ENCODE measurements around the gene GLB1L2.

GLB1L2 gene

DNA sequence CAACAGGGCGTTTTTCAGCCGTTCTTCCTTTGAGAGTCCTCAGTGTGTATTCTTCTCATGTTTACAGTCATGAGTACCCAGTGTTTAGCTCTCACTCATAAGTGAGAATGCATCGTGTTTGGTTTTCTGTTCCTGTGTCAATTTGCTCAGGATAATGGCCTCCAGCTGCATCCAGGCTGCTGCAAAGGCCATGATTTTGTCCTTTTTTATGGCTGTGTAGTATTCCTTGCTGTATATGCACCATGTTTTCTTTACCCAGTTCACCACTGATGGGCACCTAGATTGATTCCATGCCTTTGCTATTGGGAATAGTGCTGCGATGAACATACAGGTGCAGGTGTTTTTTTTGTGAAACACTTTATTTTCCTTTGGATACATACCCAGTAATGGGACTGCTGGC, 56.8 kb downstream of the GLB1L2 start:
- TF ChIP-seq FOXP2 (optimal IDR thresholded peaks at IDR 0.05; ENCODE audit: borderline replicate concordance, extremely low read depth, extremely low read length, insufficient read depth) (no peak), POLR2AphosphoS5 (IDR thresholded peaks at IDR 0.05; ENCODE audit: low read depth, low read length) (no peak), TAF1 (IDR thresholded peaks at IDR 0.05; ENCODE audit: borderline replicate concordance, insufficient read depth, low read length) (no peak), SIN3A (IDR thresholded peaks at IDR 0.05; ENCODE audit: borderline replicate concordance, insufficient read depth, low read length) (no peak)
- TF ChIP-seq, protein P1, sequence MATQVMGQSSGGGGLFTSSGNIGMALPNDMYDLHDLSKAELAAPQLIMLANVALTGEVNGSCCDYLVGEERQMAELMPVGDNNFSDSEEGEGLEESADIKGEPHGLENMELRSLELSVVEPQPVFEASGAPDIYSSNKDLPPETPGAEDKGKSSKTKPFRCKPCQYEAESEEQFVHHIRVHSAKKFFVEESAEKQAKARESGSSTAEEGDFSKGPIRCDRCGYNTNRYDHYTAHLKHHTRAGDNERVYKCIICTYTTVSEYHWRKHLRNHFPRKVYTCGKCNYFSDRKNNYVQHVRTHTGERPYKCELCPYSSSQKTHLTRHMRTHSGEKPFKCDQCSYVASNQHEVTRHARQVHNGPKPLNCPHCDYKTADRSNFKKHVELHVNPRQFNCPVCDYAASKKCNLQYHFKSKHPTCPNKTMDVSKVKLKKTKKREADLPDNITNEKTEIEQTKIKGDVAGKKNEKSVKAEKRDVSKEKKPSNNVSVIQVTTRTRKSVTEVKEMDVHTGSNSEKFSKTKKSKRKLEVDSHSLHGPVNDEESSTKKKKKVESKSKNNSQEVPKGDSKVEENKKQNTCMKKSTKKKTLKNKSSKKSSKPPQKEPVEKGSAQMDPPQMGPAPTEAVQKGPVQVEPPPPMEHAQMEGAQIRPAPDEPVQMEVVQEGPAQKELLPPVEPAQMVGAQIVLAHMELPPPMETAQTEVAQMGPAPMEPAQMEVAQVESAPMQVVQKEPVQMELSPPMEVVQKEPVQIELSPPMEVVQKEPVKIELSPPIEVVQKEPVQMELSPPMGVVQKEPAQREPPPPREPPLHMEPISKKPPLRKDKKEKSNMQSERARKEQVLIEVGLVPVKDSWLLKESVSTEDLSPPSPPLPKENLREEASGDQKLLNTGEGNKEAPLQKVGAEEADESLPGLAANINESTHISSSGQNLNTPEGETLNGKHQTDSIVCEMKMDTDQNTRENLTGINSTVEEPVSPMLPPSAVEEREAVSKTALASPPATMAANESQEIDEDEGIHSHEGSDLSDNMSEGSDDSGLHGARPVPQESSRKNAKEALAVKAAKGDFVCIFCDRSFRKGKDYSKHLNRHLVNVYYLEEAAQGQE (IDR thresholded peaks at IDR 0.05; ENCODE audit: insufficient read depth in 1 of 2, low read depth in 2 of 2, low read length in 2 of 2) = no peak

DNA sequence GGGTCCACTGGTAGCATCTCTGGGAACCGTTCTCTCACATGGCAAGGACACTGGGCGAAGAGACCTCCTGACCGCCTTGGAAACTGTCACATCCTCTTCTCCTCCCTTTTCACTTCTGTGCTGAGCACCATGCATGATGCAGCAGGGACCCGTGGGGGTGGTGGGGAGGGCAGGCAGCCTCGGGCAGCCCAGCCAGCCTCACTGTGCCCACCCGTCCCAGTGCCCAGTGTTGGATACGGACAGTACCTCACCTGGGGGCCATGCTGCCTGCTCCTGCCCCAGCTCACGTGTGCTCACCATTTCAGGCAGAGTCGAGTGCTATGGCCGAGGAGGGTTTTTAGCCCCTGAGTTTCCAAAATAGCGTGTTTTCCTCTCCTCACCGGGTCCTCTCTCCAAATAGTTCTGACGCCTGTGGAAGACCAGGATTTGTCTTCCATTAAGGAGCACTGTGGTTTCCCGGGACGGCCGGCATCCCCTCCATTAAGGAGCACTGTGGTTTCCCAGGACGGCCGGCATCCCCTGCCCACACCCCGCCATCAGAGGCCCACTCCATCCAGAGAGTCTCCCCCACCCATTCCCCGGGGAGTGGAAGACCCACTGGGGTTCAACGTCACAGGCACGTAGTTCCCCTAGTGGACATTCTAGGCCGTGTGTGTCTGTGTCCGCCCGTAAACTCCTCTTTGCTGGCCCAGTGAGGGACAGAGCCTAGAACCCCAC, 57.8 kb downstream of the GLB1L2 start:
- TF ChIP-seq TAF1 (IDR thresholded peaks at IDR 0.05; ENCODE audit: borderline replicate concordance, insufficient read depth, low read length) (no peak), FOXP2 (optimal IDR thresholded peaks at IDR 0.05; ENCODE audit: borderline replicate concordance, extremely low read depth, extremely low read length, insufficient read depth) (no peak), SIN3A (IDR thresholded peaks at IDR 0.05; ENCODE audit: borderline replicate concordance, insufficient read depth, low read length) (no peak), POLR2AphosphoS5 (IDR thresholded peaks at IDR 0.05; ENCODE audit: low read depth, low read length) (no peak)
- TF ChIP-seq, protein P1 (IDR thresholded peaks at IDR 0.05; ENCODE audit: insufficient read depth in 1 of 2, low read depth in 2 of 2, low read length in 2 of 2) = no peak

DNA sequence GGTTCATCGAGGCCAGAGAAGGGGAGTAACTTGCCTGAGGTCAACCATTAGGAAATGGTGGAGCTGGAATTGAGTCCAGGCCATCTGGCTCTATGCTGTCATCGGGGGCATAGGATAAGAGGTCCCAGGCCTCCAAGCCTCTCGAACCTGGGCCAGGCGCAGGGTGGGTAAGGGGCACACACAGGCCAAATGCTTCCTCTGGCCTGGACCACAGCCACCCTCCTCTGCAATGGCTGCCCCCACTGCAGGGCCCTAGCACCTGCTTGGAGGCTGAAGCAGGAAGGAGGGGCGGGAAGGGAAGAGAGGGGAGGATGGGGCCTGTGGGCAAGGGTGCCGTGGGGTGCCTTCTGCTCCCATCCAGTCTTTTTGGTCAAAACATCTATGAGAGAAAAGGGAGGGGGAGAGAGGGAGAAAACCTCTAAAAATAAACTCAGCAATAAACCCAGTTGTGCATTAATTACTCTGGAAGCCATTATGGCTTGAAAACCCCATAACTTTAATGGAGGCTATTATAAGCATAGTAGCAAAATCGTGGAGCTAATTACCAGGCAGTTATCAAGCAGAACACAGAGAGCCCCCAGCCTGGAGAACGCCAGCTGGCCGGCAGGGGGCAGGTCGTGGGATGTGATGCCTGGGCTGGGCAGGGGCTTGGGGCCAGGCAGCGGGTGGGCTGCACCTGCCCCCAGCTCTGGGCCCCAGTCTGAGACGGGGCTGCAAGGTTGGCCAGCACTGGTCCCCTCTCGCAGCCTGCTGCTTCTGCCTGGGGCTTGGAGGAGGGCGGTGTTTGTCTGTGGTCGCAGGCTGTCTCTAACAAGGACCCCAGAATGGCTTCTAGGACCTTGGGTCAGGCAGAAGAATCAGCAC, 59.1 kb downstream of the GLB1L2 start:
- no peak for TF ChIP-seq FOXP2 (optimal IDR thresholded peaks at IDR 0.05; ENCODE audit: borderline replicate concordance, extremely low read depth, extremely low read length, insufficient read depth)
- no peak for TF ChIP-seq TAF1 (IDR thresholded peaks at IDR 0.05; ENCODE audit: borderline replicate concordance, insufficient read depth, low read length)

DNA sequence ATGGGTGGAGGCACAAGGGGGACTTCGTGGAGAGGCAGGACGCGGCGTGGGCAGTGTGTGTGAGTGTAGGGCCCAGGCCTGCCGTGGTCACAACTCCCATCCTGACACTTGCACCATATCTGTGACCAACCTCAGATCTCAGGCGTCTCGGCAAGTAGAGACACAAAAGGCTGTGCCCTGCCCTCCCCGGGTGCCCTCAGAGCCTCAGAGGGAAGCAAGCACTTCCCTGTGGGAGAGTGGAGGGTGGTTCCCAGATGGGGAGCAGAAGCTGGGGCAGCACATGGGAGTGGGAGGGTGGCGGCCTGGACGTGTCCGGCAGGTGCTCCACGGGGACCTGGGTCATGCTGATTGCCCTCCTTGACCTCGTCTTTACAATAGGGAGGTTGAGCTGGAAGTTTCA, 59.9 kb downstream of the GLB1L2 start:
- TF ChIP-seq POLR2AphosphoS5 (IDR thresholded peaks at IDR 0.05; ENCODE audit: low read depth, low read length) (no peak), FOXP2 (optimal IDR thresholded peaks at IDR 0.05; ENCODE audit: borderline replicate concordance, extremely low read depth, extremely low read length, insufficient read depth) (no peak), SIN3A (IDR thresholded peaks at IDR 0.05; ENCODE audit: borderline replicate concordance, insufficient read depth, low read length) (no peak), TAF1 (IDR thresholded peaks at IDR 0.05; ENCODE audit: borderline replicate concordance, insufficient read depth, low read length) (no peak)
- TF ChIP-seq, protein P1 (IDR thresholded peaks at IDR 0.05; ENCODE audit: insufficient read depth in 1 of 2, low read depth in 2 of 2, low read length in 2 of 2) = no peak

DNA sequence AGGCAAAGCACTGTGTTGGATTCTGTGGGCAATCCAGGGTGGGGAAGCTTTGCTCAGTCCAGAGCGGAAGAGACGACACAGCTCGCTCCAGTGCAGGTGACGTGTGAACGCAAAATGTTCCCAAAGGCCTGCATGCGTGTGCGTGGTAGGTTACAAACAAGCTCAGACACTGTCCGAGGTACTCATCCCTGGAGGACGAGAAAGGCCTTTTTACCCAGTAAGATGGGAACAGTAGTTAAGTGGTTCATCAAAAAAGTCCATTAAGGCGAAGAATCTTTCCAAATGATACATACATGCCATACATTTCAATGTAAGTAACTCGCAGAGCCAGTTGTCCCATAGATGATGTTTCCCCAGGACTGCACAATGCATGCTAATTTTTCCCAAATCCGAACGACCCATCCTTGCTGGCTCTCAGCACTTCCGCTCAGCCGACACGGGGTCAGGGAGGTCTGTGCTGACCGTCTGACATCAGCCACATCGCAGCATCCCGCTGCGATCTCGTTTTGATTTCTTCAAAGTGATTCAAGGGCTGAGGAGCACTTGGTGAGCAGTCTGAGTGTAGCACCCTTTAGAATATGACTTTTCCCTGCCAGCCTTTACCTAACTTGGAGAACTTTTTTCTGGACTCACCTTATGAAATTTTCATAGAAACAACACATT, 61.3 kb downstream of the GLB1L2 start:
- TF ChIP-seq POLR2AphosphoS5 (IDR thresholded peaks at IDR 0.05; ENCODE audit: low read depth, low read length) = no peak
- TF ChIP-seq, protein P1 (IDR thresholded peaks at IDR 0.05; ENCODE audit: insufficient read depth in 1 of 2, low read depth in 2 of 2, low read length in 2 of 2) = peak in 1 of 2 experiments; percentile 67; a peak in 1 of 4 replicates

Measured in PFSK-1 (cell line).